GM21723 (cell line): ENCODE results near the gene OSTN.

ENCODE experiments used
- ATAC-seq: cut with Tn5 transposase; IDR thresholded peaks from one replicate; pipeline ENCODE4 v1.9.1; 2021; ENCODE audit warnings: mild to moderate bottlenecking, moderate library complexity; ENCODE audit not compliant: unreplicated experiment

OSTN gene

DNA sequence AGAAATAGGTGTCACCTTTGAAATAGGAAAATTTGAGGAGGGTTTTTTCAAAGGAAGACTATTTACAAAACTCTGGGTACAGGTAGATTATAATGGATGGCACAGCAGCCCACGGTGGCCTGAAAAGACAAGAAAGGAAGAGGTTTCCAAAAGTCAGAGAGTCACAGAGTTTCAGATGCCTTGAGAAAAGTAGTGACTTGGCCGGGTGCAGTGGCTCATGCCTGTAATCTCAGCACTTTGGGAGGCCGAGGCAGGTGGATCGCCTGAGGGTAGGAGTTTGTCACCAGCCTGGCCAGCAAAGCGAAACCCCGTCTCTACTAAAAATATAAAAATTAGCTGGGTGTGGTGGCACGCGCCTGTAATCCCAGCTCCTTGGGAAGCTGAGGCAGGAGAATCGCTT, 35.2 kb downstream of the OSTN start:
- ATAC-seq, result no peak

DNA sequence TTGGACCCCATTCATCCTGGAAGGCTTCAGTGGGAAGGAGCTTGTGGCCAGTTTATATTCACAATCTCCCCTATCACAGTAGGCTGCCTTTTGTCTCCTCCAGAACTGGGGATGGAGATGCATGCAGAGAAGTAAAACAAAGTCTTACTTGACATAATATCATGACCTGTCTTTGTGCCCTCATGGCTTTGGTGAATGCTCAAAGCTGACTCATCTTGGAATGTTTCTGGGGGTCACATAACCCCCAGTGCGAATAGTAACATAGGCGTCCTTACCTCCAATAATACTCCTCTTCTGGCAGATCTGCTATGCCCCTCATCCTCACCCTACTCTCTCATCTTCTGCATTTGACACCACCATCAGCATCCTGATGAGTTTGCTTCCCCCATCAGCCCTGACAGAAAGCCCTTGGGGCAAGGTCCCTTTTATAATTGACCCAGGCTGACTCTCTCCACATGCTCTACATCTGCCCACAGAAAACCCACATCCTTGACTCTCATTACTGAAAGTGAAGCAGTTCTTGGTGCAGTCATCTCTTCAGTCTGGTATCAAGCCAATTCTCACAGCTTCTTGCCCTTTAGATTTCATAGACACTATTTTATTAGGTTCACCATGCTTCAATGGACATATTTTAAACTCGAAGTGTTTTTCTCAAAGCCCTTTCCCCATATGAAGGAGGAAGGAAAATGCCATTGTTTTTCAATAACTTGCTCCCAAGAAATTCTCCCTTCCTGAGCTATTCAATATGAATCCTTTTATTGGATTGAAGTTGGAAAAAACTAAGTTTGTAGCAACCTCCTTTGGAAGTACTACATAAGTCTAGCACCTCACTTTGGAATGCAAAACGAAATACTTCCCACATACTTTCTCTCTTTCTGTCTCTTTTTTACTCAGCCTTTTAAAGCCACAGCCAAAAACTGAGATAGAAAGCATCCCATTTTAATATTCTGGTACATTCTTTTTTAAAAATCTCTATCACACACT, 36.6 kb downstream of the OSTN start:
- ATAC-seq, result peak; percentile 99

DNA sequence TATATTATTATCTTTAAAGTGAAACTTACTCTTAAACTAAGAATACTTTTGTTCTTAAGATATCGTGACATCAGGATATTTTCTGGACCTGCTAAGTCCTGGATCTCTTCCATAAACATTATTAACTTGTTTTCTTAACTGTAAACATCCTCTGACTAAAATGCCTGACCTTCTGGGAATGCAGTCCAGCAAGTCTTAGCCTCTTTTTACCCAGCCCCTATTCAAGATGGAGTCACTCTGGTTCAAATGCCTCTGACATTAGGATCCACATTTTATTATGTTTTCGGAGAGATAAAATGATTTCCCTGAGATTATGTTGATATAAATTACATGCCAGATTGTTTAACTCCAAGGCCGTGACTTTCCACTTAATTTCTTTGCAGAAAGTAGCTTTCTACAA, 37.6 kb downstream of the OSTN start:
- ATAC-seq, result no peak

DNA sequence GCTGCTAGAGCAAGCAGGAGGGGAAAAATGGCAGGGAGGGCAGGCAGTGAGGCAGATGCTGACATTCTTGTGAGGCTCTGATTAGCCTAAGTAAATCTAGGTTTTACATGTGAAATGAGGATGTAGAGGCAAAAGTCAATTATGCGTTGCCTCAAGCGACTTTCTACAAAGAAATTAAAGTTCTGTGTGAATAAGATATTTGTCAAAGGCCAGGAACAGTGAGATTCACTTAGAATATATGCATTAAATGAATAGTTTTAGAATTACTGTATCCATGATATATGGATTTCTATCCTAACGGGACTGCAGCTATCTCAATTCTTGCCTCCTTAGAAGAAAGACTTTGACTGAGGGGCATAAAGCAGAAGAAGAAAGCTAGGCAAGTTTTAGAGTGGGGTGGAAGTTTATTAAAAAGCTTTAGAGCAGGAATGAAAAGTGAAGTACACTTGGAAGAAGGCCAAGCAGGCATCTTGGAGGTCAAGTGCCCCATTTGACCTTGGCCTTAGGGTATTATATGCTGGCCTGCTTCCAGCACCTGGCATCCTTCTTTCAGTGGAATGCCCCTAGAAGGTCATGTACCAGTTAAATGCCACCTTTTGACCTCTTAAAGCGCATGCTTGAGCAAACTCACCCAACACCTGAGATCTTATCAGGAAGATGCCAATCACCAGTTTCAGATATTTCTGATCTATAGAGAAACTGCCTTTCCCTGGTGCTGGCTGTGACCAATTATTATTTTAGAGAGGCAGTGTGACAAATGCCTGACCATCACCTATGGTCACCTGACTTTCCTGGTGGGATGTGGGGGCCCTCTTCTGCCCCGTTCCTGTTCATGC, 38.2 kb downstream of the OSTN start:
- no peak for ATAC-seq

DNA sequence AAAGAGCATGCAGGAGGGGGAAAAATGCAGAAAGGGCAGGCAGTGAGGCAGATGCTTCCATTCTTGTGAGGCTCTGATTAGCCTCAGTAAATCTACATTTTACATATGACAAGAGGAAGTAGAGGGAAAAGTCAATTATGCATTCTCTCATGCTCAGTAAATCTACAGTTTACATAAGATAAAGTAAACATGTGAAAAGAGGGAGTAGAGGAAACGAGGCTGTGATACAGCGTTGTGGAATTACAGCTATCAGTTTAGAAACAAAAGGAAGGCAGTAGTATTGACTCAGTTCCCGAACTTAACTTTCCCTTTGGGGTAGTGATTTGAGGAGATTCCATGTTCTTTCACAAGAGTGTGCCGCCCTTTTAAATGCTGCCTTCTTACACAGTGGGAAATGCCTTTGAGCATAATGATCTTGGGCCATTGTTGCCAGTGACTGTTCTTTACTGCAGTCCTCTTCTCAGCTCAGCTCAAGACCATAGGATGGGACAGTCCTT, 39.3 kb downstream of the OSTN start:
- ATAC-seq, result no peak

DNA sequence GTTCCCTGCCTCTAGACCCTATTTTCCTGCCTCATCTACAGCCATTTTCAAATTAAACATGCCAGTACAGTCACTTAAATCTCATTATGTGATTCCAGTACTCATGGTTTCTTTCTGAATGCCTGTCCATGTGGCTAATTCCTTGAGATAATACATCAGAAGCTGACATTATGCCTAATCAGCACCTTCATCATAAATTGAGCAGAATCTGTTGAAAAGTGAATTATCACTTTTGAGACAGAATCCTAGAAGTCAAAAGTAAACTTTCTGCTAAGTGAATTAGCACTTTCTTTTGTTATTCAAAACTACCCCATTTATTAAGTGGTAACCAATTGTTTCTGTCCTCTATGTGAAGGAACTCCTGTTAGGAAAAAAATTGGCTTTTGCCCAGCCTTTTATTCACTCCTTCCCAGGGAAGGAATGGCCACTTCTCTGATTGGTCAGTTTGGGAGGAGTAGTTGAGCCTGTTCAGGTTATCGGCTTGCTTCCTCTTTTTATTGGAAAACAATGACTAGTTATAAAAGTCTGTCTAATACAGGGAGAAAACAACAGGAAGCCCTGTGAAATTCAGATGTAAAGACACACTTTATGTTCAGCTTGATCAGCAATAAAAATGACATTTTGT, 40.5 kb downstream of the OSTN start:
- ATAC-seq, result no peak

DNA sequence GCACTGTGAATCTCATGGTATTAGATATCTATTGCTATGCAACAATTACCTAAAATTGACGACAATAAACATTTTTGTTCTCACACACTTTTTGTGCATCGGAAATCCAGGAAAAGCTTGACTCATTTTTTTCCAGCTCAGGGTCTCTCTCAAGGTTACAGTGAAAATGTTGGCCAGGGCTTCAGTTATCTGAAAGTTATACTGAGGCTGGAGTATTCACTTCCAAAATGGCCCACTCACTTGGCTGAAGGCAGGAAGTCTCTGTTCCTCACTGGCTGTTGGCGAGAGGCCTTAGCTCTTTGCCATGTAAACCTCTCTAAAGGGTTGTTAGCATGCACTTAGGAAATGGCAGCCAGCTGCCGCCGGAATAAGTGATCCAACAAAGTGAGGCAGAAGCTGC, 41.4 kb downstream of the OSTN start:
- ATAC-seq, result no peak

DNA sequence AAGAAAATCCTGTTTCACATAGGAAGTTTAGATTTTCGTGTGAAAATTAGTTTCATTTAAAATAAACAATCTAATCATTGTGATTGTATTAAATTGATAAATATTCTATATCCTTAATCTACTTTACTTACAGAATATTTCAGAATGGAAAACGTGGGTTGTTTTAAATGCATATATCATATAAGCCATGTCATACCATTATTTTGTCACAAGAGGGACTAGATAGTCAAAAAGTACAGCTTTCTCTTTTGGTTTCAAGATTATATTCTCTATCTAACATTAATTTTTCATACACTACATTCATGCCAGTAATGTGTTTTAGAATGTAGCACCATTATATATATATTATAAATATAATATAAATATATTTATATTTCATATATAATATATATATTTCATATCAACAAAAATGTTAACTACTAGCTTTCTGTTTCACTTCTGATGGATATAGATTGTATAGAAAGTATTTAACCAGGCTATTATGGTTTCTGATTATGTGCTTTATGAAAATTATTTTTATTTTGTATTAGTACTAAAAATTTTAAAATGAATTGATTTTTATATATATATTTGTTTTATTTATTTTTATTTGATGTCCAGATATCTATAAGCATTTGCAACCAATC, 45.3 kb downstream of the OSTN start:
- ATAC-seq, result peak; percentile 49

DNA sequence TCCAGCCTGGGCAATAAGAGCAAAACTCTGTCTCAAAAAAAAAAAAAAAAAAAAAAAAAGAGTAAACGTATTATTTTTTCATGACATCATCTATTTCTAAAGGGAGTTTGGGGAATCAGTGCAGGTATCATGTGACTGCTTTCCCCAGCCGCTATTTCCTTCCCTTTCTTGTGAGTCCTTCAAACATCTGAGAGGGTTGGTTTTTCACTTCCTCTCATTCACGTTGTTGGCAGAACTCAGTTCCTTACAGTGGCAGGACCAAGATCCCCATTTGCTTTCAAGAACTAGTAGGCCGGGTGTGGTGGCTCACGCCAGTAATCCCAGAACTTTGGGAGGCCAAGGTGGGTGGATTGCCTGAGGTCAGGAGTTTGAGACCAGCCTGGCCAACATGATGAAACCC, 47.0 kb downstream of the OSTN start:
- peak; percentile 78 for ATAC-seq

DNA sequence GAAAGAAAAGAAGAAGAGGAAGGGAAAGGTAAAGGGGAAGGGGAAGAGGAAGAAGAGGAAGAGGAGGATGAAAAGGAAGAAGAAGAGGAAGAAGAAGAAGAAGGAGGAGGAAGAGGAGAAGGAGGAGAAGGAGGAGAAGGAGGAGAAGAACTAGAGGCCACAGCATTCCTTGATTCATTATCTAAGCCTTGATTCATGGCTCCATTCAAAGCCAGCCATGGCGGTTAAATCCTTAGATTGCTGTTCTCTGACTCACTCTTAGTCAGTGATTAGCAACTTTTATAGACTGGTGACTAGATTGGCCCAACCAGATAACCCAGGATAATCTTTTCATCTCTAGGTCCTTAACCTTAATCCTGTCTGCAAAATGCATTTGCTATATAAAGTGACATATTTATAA, 47.6 kb downstream of the OSTN start:
- no peak for ATAC-seq

DNA sequence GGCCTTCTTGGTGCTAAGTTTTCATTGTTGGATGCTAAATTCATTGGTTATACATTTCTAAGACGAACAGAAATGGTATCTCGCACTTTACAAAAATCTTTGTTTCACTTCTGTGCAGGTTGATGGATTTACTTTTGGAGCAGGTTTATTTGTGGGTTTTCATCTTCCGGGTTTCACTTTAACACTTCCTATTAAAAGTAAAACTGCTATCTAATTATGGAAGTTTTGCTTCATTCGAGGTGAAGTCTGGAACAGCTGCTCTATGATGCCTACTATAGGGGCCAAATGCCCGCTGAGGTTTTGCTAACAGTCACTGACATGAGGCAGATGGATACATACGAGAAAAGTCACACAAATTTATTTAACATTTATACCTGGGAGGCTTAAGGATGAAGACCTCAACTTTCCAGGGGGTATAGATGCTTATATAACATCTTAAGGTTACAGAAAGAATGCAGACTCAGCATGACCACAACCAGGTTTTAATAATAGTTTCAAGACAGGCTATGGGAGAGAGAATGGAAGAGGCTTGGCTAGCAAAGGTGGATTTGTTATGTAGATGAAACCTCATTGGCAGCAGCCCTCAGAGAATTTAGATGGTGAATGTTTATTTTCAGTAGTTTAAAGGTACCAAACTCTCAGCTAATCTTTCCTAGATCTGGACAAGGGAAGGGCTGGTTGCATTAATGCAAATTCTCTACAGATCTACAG, 54.2 kb downstream of the OSTN start:
- ATAC-seq, result peak; percentile 47

DNA sequence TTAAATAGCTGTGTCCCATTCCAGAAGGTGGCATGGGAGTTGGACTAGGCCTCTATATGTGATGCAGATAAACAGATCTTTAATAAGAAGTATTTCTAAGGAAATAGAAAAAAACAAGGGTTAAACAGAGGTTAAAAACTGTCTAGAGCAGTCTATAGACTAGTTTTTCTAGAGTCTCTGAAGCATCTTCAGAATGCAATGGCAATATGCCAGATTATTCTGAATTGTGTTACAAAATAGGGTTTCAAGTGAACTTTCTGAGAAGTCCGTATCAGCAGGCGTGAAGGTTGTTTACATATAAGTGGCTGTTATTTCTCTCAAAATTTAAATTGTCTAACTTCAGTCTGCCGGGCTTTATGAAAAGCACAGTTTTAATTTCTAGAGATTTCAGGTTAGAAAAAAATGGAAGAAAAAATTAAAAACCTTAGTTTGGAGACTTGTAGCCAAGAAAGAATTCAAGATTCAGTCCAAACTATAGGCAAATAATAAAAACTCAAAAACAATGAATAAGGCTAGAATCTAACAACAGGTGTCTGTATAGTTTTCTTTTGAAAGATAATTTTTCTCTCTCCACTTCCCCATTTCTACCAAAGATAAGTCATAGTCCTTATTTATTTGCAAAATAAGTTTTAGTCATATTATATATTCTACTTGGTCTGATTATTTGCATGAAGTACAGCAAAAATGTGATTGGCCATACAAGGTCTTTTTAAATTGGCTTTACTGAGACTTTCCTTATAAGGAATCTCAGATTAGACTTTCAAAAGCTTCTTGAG, 55.2 kb downstream of the OSTN start:
- no peak for ATAC-seq

DNA sequence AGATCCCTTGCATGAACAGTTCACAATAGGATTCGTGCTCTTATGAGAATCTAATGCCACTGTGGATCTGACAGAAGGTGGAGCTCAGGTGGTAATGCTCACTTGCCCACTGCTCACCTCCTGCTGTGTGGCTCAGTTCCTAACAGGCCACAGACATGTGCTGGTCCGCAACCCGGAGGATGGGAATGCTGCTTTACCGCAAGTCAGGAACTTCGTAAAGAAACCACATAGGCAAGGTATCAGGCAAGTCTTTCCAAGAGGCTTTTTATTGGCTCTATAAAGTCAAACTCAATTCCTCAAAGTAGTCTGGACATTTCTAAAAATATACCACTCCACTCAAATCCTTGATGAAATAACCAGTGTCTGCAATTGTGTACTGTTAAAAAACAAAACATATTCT, 56.1 kb downstream of the OSTN start:
- ATAC-seq, result no peak

DNA sequence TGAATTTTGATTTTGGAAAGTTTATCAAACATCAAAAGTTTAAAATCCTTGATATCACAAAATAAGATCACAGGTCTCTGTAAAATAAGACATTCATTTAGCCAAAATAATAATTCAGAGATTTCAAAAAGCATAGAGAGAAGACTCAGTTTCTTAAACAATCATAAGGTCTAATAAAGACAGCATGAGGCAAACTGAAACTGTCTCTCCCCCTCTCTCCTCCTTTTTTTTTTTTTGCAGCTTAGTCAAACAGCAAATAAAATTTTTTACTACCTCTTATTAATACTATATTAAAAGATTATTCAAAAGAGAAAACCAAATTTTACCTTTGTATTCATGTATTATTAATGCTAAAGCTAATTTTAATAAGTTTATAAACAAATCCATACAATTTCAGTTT, 57.4 kb downstream of the OSTN start:
- no peak for ATAC-seq

DNA sequence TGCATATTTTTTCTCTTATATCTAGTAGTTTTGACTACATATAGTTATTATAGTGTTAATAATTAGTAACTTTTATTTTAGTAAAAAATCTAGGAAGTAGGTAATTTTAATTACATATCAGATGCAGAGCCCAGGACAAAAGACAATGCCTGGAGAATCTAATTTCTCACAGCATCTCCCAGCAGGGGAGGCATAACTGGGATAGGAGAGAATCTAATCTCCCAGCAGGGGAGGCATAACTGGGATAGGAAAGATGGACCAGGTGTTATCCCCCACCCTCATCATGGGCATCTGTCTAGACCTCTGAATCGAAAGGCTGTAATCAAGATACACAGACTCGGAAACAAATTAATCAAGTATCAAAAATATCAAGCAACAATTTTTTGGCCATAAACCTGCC, 58.2 kb downstream of the OSTN start:
- ATAC-seq, result no peak

DNA sequence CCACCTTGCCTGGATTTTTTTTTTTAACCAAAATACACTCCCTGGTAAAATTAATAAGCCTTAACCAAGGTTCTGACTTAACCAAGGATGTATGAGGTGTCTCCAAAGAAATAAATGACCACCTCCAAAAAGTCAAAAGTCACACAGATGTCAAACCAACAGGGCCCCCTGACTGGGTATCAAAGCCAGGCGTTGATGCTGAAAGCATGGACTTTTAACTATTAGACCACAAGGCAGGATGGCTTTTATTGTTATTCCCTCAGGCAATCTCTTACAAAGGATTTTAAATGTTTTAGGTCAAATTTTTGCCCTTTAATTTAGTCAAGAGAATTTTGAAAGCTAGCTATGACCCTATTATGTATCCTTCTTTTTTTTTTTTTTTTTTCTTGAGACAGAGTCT, 60.4 kb downstream of the OSTN start:
- no peak for ATAC-seq

DNA sequence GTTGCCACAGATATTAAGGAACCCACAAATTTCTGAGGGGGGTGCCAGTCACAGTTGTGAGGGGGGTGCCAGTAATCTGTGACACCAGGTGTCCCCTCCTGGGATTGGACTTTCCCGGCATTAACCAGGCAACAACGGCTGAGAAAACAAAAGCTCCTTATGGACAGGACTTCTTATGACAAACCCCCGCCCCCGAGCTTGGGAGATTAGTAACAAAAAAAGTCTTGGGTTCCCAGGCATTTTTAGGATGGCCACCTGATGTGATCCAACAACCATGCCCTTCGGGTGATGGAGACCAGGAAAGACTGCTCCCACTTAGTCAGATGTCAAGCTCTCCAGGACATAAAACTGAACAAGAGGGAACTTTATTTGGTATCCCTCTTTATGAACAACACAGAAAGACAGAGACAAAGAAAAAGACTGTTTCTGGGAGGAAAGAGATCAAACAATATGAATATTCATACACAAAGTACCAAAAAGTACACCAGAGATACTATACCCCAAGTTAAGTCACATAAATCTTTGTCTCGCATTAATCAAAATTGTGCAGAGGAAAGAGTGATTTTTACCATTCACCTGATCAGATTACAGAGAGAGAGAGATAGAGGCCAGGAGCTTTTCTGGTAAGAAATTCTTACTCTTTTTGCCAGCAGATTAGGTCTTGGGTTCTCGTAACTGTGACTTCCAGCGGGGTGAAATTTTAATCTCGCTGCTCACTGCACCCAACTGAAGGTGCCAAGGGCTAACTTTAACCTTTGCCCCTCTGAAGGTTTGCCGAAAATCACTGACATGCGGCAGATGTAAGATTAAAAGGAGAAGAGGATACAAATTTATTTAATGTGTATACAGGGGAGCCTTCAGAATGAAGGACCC, 61.6 kb downstream of the OSTN start:
- no peak for ATAC-seq

DNA sequence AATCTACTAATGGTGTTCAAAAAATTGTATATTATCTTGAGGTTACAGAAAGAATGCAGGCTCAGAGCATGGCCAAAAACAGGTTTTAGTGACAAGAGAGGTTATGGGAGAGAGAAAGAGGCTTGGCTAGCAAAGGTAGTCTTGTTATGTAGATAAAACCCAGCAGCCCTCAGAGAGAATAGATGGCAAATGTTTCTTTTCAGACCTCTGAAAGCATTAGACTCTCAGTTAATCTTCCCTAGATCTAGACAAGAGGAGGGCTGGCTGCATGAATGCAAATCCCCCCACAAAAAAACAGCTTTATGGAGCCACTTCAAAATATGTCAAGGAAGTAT, 62.2 kb downstream of the OSTN start:
- no peak for ATAC-seq

DNA sequence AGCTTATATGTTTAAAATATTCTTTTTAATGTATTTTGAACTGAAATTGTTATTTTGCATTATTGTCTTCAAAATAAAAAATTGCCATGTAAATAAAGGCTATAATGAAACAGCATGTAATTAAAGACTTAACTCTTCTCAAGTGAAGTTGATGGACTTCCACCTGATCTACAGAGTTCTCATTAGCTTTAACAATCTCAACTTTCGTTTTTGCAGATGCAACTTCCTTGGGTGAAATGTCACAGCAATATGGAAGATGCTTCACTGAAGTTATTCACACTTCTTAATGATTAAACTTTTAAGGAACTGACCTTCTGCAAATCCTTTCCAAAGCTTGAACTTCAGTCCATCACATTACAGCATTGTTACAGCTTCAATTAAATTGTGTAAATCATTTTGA, 63.6 kb downstream of the OSTN start:
- peak; percentile 39 for ATAC-seq
